SU-DHL-6 (cell line): ENCODE measurements around the gene CNTN5.

Experiments used
- H2AFZ ChIP-seq: fragments of 200-600 bp; sonication (generic); 2 replicates; pipeline ENCODE4 v1.6.1; 2014; ENCODE audit warnings: low read depth, mild to moderate bottlenecking, moderate library complexity, mixed read lengths, antibody characterized with exemption, low read length; ENCODE audit not compliant: severe bottlenecking
- H3F3A ChIP-seq: fragments of 200-600 bp; shearing (Covaris generic); 2 replicates; pipeline ENCODE4 v1.6.0; 2016; ENCODE audit warnings: antibody characterized with exemption, mild to moderate bottlenecking; ENCODE audit not compliant: insufficient read depth
- H3K27ac ChIP-seq: fragments of 200-600 bp; sonication (generic); 2 replicates; pipeline ENCODE4 v1.5.1; 2016; ENCODE audit warnings: low read depth, mild to moderate bottlenecking, low read length, moderate library complexity, mixed read lengths
- H3K27me3 ChIP-seq: fragments of 200-600 bp; sonication (generic), shearing (Covaris generic); 2 replicates; pipeline ENCODE4 v1.6.0; 2014; ENCODE audit warnings: mild to moderate bottlenecking, low read length
- H3K36me3 ChIP-seq: fragments of 200-600 bp; sonication (generic); 2 replicates; pipeline ENCODE4 v1.6.1; 2014; ENCODE audit warnings: mild to moderate bottlenecking, low read length, mixed read lengths
- H3K4me2 ChIP-seq: fragments of 300-600, 200-600 bp; shearing (Covaris generic), sonication (generic); 2 replicates; pipeline ENCODE4 v1.6.0; 2014; ENCODE audit warnings: low read length, low read depth, mild to moderate bottlenecking; ENCODE audit not compliant: poor library complexity, severe bottlenecking
- H3K4me3 ChIP-seq: fragments of 200-600 bp; sonication (generic); 2 replicates; pipeline ENCODE4 v1.5.1; 2014; ENCODE audit warnings: antibody characterized with exemption, low read length, mild to moderate bottlenecking, mixed read lengths; ENCODE audit not compliant: insufficient read depth, poor library complexity, severe bottlenecking
- H3K79me2 ChIP-seq: fragments of 200-600 bp; sonication (generic); 2 replicates; pipeline ENCODE4 v1.6.1; 2014; ENCODE audit warnings: mild to moderate bottlenecking, low read length, moderate library complexity; ENCODE audit not compliant: insufficient read depth
- H3K9ac ChIP-seq: fragments of 200-600 bp; sonication (generic); 2 replicates; pipeline ENCODE4 v1.7.0; 2014; ENCODE audit warnings: mild to moderate bottlenecking, low read length
- H3K9me2 ChIP-seq: fragments of 200-600 bp; sonication (generic); replicated peaks from 2 replicates; pipeline ENCODE4 v1.6.1; 2014; ENCODE audit warnings: low read length; ENCODE audit not compliant: insufficient read depth
- H3K9me3 ChIP-seq: fragments of 200-600 bp; sonication (generic); 2 replicates; pipeline ENCODE4 v1.6.1; 2014; ENCODE audit warnings: low read length, mixed read lengths; ENCODE audit not compliant: insufficient read depth
- H4K20me1 ChIP-seq: fragments of 200-600 bp; sonication (generic); 2 replicates; pipeline ENCODE4 v1.6.1; 2014; ENCODE audit warnings: low read depth, mild to moderate bottlenecking, antibody characterized with exemption, low read length, moderate library complexity, mixed read lengths
- CTCF ChIP-seq: fragments of 200-600 bp; sonication (generic); IDR thresholded peaks from one replicate; pipeline ENCODE4 v1.5.1; 2017; ENCODE audit warnings: antibody characterized with exemption, mild to moderate bottlenecking, low read length, moderate library complexity; ENCODE audit not compliant: insufficient read depth, poor library complexity, severe bottlenecking
- EZH2phosphoT487 ChIP-seq: fragments of 200-600 bp; sonication (generic), shearing (Covaris generic); conservative IDR thresholded peaks from 2 replicates; pipeline ENCODE4 v1.6.1; 2018; ENCODE audit warnings: mild to moderate bottlenecking, antibody characterized with exemption, low read length, moderate library complexity, mixed read lengths

The CNTN5 gene

GRCh38 chr11:99670067-99670676 lies 649.4 kb downstream of the CNTN5 start:
- H3K9me3 ChIP-seq: no peaks in the 10 kb centered on the region
- H3K27ac ChIP-seq: no peak overlapping the region
- H3K36me3 ChIP-seq: no peaks in the 10 kb centered on the region

GRCh38 chr11:99671808-99672409 lies 651.2 kb downstream of the CNTN5 start:
- H3K4me3 ChIP-seq: no peak overlapping the region
- H3K36me3 ChIP-seq: no peaks in the 10 kb centered on the region
- H3K9ac ChIP-seq: no peak overlapping the region
- no peak overlapping the region for H3K4me2 ChIP-seq
- no peak overlapping the region for H2AFZ ChIP-seq
- H3K9me2 ChIP-seq: 0 out of 2 replicates have a peak, but pooled peaks cover 3% of the 10 kb centered on the region
- no peaks in the 10 kb centered on the region for H3K79me2 ChIP-seq
- H3F3A ChIP-seq: no peaks in the 10 kb centered on the region
- no peaks in the 10 kb centered on the region for H3K9me3 ChIP-seq
- TF ChIP-seq CTCF (no peak), EZH2phosphoT487 (no peak)
- no peaks in the 10 kb centered on the region for H3K27me3 ChIP-seq
- H4K20me1 ChIP-seq: no peaks in the 10 kb centered on the region
- no peak overlapping the region for H3K27ac ChIP-seq

More at GRCh38 chr11:99670067-99670676, 649.4 kb downstream of the CNTN5 start:
- Histone ChIP-seq H3K79me2 (no peaks in the 10 kb centered on the region), H3F3A (no peaks in the 10 kb centered on the region), H3K27me3 (no peaks in the 10 kb centered on the region), H3K9ac (no peak overlapping the region), H3K4me3 (no peak overlapping the region), H4K20me1 (no peaks in the 10 kb centered on the region), H3K4me2 (no peak overlapping the region), H3K9me2 (0 out of 2 replicates have a peak, but pooled peaks cover 3% of the 10 kb centered on the region), H2AFZ (no peak overlapping the region)
- TF ChIP-seq CTCF (no peak), EZH2phosphoT487 (no peak)

- Histone ChIP-seq H3K9ac (no peak overlapping the region), H3K27ac (no peak overlapping the region), H3K9me3 (no peaks in the 10 kb centered on the region), H3K4me2 (no peak overlapping the region), H3K36me3 (no peaks in the 10 kb centered on the region), H3K27me3 (no peaks in the 10 kb centered on the region), H3K4me3 (no peak overlapping the region), H3F3A (no peaks in the 10 kb centered on the region), H3K79me2 (no peaks in the 10 kb centered on the region), H4K20me1 (no peaks in the 10 kb centered on the region), H2AFZ (no peak overlapping the region), H3K9me2 (no peaks in the 10 kb centered on the region)
- no peak for TF ChIP-seq EZH2phosphoT487
- TF ChIP-seq CTCF: no peak
Observed at GRCh38 chr11:99676292-99676691, 655.5 kb downstream of the CNTN5 start.
